A549 (cell line): ENCODE data around the gene SNX2. TPM values are rescaled to one million over a fixed set of nuclear protein-coding genes. Genes with fewer than 3 reads are reported as not detected.

Experiments
- ATAC-seq, 2 experiments: fragments of 200-7000 bp in 1 of 2; fragments of >200 bp in 1 of 2; cut with Nextera tagmentation in 1 of 2; cut with Tn5 transposase in 1 of 2; 3 replicates each; pipeline versions ENCODE4 v1.8.0 to v1.9.1; 2018 to 2020; ENCODE audit warnings: mild to moderate bottlenecking in 1 of 2, moderate library complexity in 1 of 2
- CTCF ChIA-PET: fragments of 300-600 bp; sonication (Branson Sonifier 250); formaldehyde crosslinking; extraction: SDS; loops from one replicate; lab custom pipeline; 2021; ENCODE audit warnings: antibody characterized with exemption, inconsistent platforms; lab: Yijun Ruan, JAX
- POLR2A ChIA-PET: fragments of 350-600 bp; formaldehyde crosslinking; extraction: SDS; loops from one replicate; lab custom pipeline; 2021; ENCODE audit warnings: antibody characterized with exemption, inconsistent platforms; lab: Yijun Ruan, JAX
- DNase-seq, 2 experiments: peaks; one replicate each; pipeline versions ENCODE4 v3.0.0 to v3.0.0-alpha.2; 2011 to 2016; ENCODE audit warnings: low read depth in 1 of 2, low spot score in 1 of 2
- FAIRE-seq: peaks from 2 replicates; lab custom pipeline; 2011; peaks lifted over from hg19 to GRCh38; lab: Jason Lieb, UNC
- H3K27ac ChIP-seq, 2 experiments: fragments of >200 bp; sonication (Bioruptor Twin); formaldehyde crosslinking; 3 replicates each; pipeline ENCODE4 v1.5.1; 2016 to 2017
- H3K4me1 ChIP-seq: fragments of >200 bp; sonication (Bioruptor Twin); formaldehyde crosslinking; 3 replicates; pipeline ENCODE4 v1.6.1; 2016
- H3K4me2 ChIP-seq: fragments of >200 bp; sonication (Bioruptor Twin); formaldehyde crosslinking; 3 replicates; pipeline ENCODE4 v1.6.1; 2016
- H3K4me3 ChIP-seq: fragments of >200 bp; sonication (Bioruptor Twin); formaldehyde crosslinking; 3 replicates; pipeline ENCODE4 v1.5.1; 2016
- H3K9me3 ChIP-seq: fragments of >200 bp; sonication (Bioruptor Twin); formaldehyde crosslinking; 3 replicates; pipeline ENCODE4 v1.6.1; 2016
- BCL3 ChIP-seq: fragments of >200 bp; sonication (Bioruptor Twin); formaldehyde crosslinking; IDR thresholded peaks from 3 replicates; pipeline ENCODE4 v1.6.1; 2016
- CBX8 ChIP-seq: fragments of 200-600 bp; sonication (generic); IDR thresholded peaks from 2 replicates; pipeline ENCODE4 v1.6.1; 2016
- CEBPB ChIP-seq, 2 experiments: fragments of >200 bp in 1 of 2; sonication (Bioruptor Twin) in 1 of 2; formaldehyde crosslinking in 1 of 2; IDR thresholded peaks; 2 replicates each; pipeline ENCODE4 v1.6.1; 2012 to 2016
- CHD2 ChIP-seq: fragments of 150-350 bp; IDR thresholded peaks from 2 replicates; pipeline ENCODE4 v1.6.1; 2014; ENCODE audit warnings: low read length; ENCODE audit not compliant: partially characterized antibody
- EHF ChIP-seq: fragments of 250-450 bp; sonication (Bioruptor Pico); IDR thresholded peaks from 2 replicates; pipeline ENCODE4 v1.5.0; 2020; ENCODE audit warnings: mild to moderate bottlenecking
- FOSL2 ChIP-seq, 2 experiments: fragments of 450-650 bp in 1 of 2; fragments of >200 bp in 1 of 2; sonication (Bioruptor Twin) in 1 of 2; formaldehyde crosslinking; IDR thresholded peaks; 2 replicates each; pipeline versions ENCODE4 v1.5.0 to v1.6.1; 2016 to 2020; ENCODE audit warnings: mild to moderate bottlenecking in 1 of 2, moderate library complexity in 1 of 2
- FOXS1 ChIP-seq: fragments of 250-450 bp; sonication (Bioruptor Pico); IDR thresholded peaks from 2 replicates; pipeline ENCODE4 v1.5.0; 2020; ENCODE audit warnings: mild to moderate bottlenecking, moderate library complexity
- GATA3 ChIP-seq: IDR thresholded peaks from 2 replicates; pipeline ENCODE4 v1.6.1; 2012; ENCODE audit warnings: borderline replicate concordance
- HEYL ChIP-seq: fragments of 250-450 bp; sonication (Bioruptor Pico); IDR thresholded peaks from 2 replicates; pipeline ENCODE4 v1.8.0; 2021; ENCODE audit warnings: mild to moderate bottlenecking, moderate library complexity
- HOXB13 ChIP-seq: fragments of 250-450 bp; sonication (Bioruptor Pico); IDR thresholded peaks from 2 replicates; pipeline ENCODE4 v1.5.0; 2020; ENCODE audit warnings: low read depth, mild to moderate bottlenecking, moderate library complexity
- HOXB5 ChIP-seq: fragments of 250-450 bp; sonication (Bioruptor Pico); IDR thresholded peaks from 2 replicates; pipeline ENCODE4 v1.5.0; 2020; ENCODE audit warnings: mild to moderate bottlenecking, moderate library complexity
- MAFK ChIP-seq: fragments of 450-650 bp; IDR thresholded peaks from 2 replicates; pipeline ENCODE4 v1.6.1; 2014; ENCODE audit not compliant: partially characterized antibody
- MAZ ChIP-seq: fragments of 150-350 bp; IDR thresholded peaks from 2 replicates; pipeline ENCODE4 v1.6.1; 2014; ENCODE audit warnings: antibody characterized with exemption, low read depth, low read length, borderline replicate concordance
- MYC ChIP-seq: IDR thresholded peaks from 2 replicates; pipeline ENCODE4 v1.6.1; 2012; ENCODE audit warnings: mild to moderate bottlenecking, inconsistent platforms, low read length, improper control_type of control experiment, borderline replicate concordance
- NFE2L2 ChIP-seq: fragments of 150-350 bp; conservative IDR thresholded peaks from 2 replicates; pipeline ENCODE4 v1.6.1; 2014; ENCODE audit warnings: low read length
- PHF8 ChIP-seq: fragments of 200-600 bp; sonication (generic); IDR thresholded peaks from 2 replicates; pipeline ENCODE4 v1.6.1; 2016; ENCODE audit warnings: low read depth, mild to moderate bottlenecking, antibody characterized with exemption, moderate library complexity, borderline replicate concordance
- RARB ChIP-seq: fragments of 250-450 bp; sonication (Bioruptor Pico); IDR thresholded peaks from 2 replicates; pipeline ENCODE4 v1.8.0; 2021; ENCODE audit warnings: mild to moderate bottlenecking, moderate library complexity
- RNF2 ChIP-seq: fragments of 200-600 bp; sonication (generic); IDR thresholded peaks from 2 replicates; pipeline ENCODE4 v1.6.1; 2016; ENCODE audit warnings: low read depth, mild to moderate bottlenecking, antibody characterized with exemption, moderate library complexity, borderline replicate concordance
- TFCP2L1 ChIP-seq: fragments of 250-450 bp; sonication (Bioruptor Pico); IDR thresholded peaks from 2 replicates; pipeline ENCODE4 v1.5.0; 2021; ENCODE audit warnings: mild to moderate bottlenecking
- ZFP36 ChIP-seq: fragments of 450-650 bp; IDR thresholded peaks from 2 replicates; pipeline ENCODE4 v1.6.1; 2014; ENCODE audit warnings: borderline replicate concordance; ENCODE audit not compliant: partially characterized antibody
- ZNF302 ChIP-seq: fragments of 250-450 bp; sonication (Bioruptor Pico); IDR thresholded peaks from 2 replicates; pipeline ENCODE4 v1.9.0; 2021; ENCODE audit warnings: inconsistent platforms, mild to moderate bottlenecking, moderate library complexity
- ZSCAN20 ChIP-seq: fragments of 250-450 bp; sonication (Bioruptor Pico); IDR thresholded peaks from 2 replicates; pipeline ENCODE4 v1.8.0; 2022; ENCODE audit warnings: mild to moderate bottlenecking, moderate library complexity
- WGBS: methylation state at CpG from one replicate; pipeline ENCODE4 v1.1.6; 2017; ENCODE audit errors: missing lambda C conversion rate; 5-methylcytosine and 5-hydroxymethylcytosine counted together
- polyA plus RNA-seq, 4 experiments: library from polyadenylated mRNA; depleted of rRNA in 3 of 4; stranded (reverse); fragments of >200 nt; fragmentation: RNase III in 1 of 4; extraction: RNeasy Plus Mini Kit Qiagen cat#74134 plus additional on column Dnase treatment in 1 of 4; gene quantifications; 2 replicates in 3 of 4; 3 replicates in 1 of 4; pipeline ENCODE4 v1.2.3, GENCODE V29; 2011 to 2017
- TF ChIP-seq, protein P1 (sequence below): fragments of >200 bp; sonication (Bioruptor Twin); formaldehyde crosslinking; IDR thresholded peaks from 2 replicates; pipeline ENCODE4 v1.6.1; 2016
- TF ChIP-seq, protein P2 (sequence below): fragments of 250-450 bp; sonication (Bioruptor Pico); IDR thresholded peaks from 2 replicates; pipeline ENCODE4 v1.5.0; 2020; ENCODE audit warnings: low read depth, mild to moderate bottlenecking, moderate library complexity

The SNX2 gene
- polyA plus RNA-seq, 2 of the 4 experiments (the other 2 are of a cell fraction), result 52.9 to 60.6 TPM

DNA sequence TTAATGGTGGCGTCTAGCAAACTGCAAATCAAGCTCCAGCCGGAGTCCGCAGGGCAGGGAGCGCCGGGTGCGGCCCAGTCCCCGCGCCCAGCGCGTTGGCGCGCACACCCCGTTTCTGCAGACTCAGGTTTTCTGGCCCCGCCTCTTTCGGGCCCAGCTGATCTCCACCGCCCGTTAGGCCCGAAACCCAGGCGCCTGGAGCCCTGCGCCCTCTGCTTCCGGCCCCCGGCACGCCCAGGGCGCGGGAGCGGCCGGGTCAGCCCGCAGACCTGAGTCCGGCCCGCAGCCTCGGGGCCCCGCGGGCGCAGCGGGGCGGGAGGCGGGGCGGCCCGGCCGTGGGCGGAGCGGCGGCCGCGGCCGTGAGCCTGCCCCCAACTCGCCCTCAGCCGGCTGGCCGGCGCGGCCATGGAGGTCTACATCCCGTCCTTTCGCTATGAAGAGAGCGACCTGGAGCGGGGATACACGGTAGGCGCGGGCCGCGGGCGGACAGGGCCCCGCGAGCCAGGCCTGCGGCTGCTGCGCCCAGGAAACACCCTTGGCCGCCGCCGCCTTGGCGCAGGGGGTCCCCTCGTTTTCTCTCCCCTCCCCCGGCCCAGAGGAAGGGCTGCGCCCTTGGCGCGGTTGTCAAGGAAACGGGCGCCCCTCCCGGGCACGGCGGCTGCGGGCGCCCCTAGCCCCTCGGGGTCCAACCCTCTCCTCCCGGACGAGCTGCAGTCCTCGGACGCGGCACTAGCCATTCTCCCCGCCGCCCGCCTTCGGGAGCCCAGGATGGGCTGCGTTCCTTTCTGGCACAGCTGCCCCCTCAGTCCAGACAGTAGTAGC is 70.6 kb downstream of the SNX2 start, which contains the start of gene SNX24 (continued):
- TF ChIP-seq, protein P1, sequence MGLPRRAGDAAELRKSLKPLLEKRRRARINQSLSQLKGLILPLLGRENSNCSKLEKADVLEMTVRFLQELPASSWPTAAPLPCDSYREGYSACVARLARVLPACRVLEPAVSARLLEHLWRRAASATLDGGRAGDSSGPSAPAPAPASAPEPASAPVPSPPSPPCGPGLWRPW, result no peak
- TF ChIP-seq MAFK, result peak; percentile 99
- TF ChIP-seq CHD2, result no peak
- peak; percentile 67; the same call in 2 of the 3 replicates for TF ChIP-seq BCL3
- TF ChIP-seq GATA3, result no peak
- TF ChIP-seq EHF, result no peak
- TF ChIP-seq NFE2L2, result no peak
- no peak for TF ChIP-seq HOXB13 (CRISPR knock-in tag)
- TF ChIP-seq HOXB5 (CRISPR knock-in tag), result peak; percentile 29; the same call in 1 of the 2 replicates
- TF ChIP-seq MAZ, result no peak
- TF ChIP-seq FOXS1 (CRISPR knock-in tag), result no peak
- no peak for TF ChIP-seq RNF2

DNA sequence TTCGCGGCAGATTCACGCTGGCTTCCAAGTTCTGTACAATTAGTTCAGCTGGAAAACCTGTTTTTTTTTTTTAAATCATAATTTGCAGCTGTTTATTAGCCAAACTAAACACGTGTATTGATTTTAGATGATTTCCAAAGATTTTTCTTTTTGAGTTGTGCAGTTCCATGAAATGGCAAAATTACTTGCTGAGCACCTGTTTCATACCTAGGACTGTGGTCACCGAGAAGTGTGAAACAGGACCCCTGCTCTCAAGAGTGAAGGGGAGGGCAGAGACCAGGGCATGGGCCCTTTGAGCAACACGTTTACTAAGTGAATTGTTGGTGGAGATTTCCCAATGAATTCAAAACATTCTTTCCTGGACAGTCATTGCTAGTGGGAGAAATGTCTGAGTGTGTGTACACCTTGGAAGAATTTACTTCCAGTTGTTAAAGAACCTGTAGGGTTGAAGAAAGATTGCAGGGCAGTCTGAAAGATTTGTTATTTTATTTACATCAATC is 71.2 kb downstream of the SNX2 start:
- peak; percentile 39 to 61 for ATAC-seq
- POLR2A ChIA-PET, result interaction anchor here (0.6 to 1.8 kb wide), 2 partner anchors 15 to 72 kb away, joined by 5 read pairs; partner anchors contain the start of gene SNX2
- peak; percentile 39 to 47 for DNase-seq
- H3K4me2 ChIP-seq, result peak overlapping the region; percentile 90
- TF ChIP-seq FOSL2 (IDR thresholded peaks at IDR 0.05), result no peak
- peak; percentile 52; the same call in 1 of the 2 replicates for TF ChIP-seq FOSL2 (CRISPR knock-in tag; IDR thresholded peaks at IDR 0.05)
- TF ChIP-seq HEYL, result no peak
- TF ChIP-seq CEBPB (IDR thresholded peaks at IDR 0.05), result peak; percentile 21 to 47; a peak in 1 of 4 replicates
- TF ChIP-seq, all 56 proteins: peak for 2
- H3K4me3 ChIP-seq, result peak overlapping the region; percentile 80
- no peak for FAIRE-seq
- H3K27ac ChIP-seq, result peak overlapping the region; percentile 94 to 99
- peaks cover 50% of the 10 kb centered on the region for H3K4me1 ChIP-seq
- WGBS, result 1% methylated on average over 6 of the region's 6 CpGs
- no peaks in the 10 kb centered on the region for H3K9me3 ChIP-seq
- CTCF ChIA-PET, result no interaction called here

GRCh38 chr5:122847687-122848081 is 72.8 kb downstream of the SNX2 start:
- H3K9me3 ChIP-seq, result no peaks in the 10 kb centered on the region
- TF ChIP-seq MYC (no peak), NFE2L2 (no peak), RNF2 (no peak), CBX8 (no peak), FOSL2 (IDR thresholded peaks at IDR 0.05) (no peak), FOSL2 (CRISPR knock-in tag; IDR thresholded peaks at IDR 0.05) (no peak), RARB (CRISPR knock-in tag) (no peak), GATA3 (no peak), TFCP2L1 (CRISPR knock-in tag) (no peak), ZNF302 (CRISPR knock-in tag) (no peak), ZSCAN20 (CRISPR knock-in tag) (no peak), PHF8 (no peak), ZFP36 (no peak)
- TF ChIP-seq, protein P2, sequence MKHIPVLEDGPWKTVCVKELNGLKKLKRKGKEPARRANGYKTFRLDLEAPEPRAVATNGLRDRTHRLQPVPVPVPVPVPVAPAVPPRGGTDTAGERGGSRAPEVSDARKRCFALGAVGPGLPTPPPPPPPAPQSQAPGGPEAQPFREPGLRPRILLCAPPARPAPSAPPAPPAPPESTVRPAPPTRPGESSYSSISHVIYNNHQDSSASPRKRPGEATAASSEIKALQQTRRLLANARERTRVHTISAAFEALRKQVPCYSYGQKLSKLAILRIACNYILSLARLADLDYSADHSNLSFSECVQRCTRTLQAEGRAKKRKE (CRISPR knock-in tag), result no peak
- TF ChIP-seq, protein P1, result no peak
- FAIRE-seq (no peak), ATAC-seq (no peak), DNase-seq (no peak)
- peak overlapping the region; percentile 90 for H3K4me2 ChIP-seq
- ChIA-PET POLR2A (no interaction called here), CTCF (interaction anchor here (0.7 to 1.5 kb wide), 4 partner anchors 9 to 264 kb away, joined by 3 read pairs; no protein-coding TSS in a partner anchor)
- 26% methylated on average over 2 of the region's 2 CpGs for whole genome bisulfite sequencing
- H3K27ac ChIP-seq, result peak overlapping the region; percentile 94 to 99; a peak in 4 of 6 replicates
- H3K4me1 ChIP-seq, result peaks cover 54% of the 10 kb centered on the region
- H3K4me3 ChIP-seq, result no peak overlapping the region; the same call in 2 of the 3 replicates
